Measurements from ENCODE around the gene SNCB.

SNCB gene

DNA sequence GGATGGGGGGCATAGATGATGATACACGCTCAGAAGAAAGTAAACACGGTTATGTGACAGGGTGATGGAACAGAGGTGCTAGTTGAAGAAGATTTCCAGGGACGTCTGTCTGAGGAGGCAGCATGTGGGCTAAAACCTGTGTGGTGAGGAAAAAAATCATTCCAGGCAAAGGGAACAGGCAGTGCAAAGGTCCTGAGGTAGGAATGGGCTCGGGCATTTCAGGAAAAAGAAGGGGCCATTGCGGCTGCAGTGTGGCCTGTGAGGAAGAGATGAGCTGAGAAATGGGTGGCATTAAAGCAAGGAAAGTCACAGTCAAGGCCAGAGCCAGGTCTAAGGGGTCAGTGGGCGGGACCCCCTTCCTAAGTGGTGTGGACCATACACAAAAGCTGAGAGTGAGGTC, 35.2 kb upstream of the SNCB start:
- TF ChIP-seq, protein P1, sequence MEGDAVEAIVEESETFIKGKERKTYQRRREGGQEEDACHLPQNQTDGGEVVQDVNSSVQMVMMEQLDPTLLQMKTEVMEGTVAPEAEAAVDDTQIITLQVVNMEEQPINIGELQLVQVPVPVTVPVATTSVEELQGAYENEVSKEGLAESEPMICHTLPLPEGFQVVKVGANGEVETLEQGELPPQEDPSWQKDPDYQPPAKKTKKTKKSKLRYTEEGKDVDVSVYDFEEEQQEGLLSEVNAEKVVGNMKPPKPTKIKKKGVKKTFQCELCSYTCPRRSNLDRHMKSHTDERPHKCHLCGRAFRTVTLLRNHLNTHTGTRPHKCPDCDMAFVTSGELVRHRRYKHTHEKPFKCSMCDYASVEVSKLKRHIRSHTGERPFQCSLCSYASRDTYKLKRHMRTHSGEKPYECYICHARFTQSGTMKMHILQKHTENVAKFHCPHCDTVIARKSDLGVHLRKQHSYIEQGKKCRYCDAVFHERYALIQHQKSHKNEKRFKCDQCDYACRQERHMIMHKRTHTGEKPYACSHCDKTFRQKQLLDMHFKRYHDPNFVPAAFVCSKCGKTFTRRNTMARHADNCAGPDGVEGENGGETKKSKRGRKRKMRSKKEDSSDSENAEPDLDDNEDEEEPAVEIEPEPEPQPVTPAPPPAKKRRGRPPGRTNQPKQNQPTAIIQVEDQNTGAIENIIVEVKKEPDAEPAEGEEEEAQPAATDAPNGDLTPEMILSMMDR (IDR thresholded peaks at IDR 0.05; ENCODE audit: insufficient read depth, low read depth, low read length, missing control alignments): no peak
- no peak for DNase-seq (ENCODE audit: low read depth)
- no peak overlapping the region for H3K4me3 ChIP-seq (ENCODE audit: low read depth, low read length)

DNA sequence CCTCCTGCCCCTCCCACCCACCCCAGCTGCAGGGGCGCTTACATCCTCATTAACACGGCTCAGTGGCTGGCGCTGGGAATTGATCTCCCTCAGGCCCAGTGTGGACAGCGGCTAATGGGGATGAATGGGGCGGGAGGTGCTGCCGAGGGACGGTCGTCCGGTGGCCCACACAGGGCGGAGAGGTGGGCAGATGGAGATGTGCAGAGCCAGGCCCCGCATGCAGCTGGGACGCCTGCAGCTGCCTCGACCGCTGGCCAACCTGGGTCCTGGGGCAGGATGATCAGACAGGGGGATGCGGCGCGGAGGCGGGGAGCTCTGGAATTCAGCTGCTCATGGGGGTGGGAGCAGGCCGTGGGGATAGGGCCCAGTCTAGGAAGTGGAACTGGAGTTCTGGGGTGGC, 34.6 kb upstream of the SNCB start:
- DNase-seq (ENCODE audit: low read depth): no peak
- TF ChIP-seq, protein P1 (IDR thresholded peaks at IDR 0.05; ENCODE audit: insufficient read depth, low read depth, low read length, missing control alignments): no peak
- no peak overlapping the region for H3K4me3 ChIP-seq (ENCODE audit: low read depth, low read length)

DNA sequence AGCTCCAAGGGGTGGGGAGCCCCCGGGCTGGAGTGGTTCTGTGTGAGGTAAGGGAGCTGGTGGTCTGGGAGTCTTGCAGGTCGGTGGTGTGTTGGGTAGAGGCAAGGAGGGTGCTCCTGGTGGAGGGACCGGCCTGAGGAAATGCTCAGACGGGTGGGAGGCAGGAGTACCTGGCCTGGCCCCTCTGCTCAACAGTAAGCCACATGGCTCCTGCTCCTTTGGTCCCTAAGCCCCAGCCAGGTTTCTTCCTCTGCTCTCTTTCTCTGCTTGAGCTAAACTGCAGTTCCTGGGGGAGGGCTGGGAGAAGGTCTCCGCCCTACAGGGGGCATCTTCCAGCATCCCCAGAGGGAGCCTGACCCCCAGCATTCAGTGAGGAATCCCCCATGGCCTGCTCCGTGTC, 34.1 kb upstream of the SNCB start:
- TF ChIP-seq, protein P1 (IDR thresholded peaks at IDR 0.05; ENCODE audit: insufficient read depth, low read depth, low read length, missing control alignments): no peak
- H3K4me3 ChIP-seq (ENCODE audit: low read depth, low read length): no peak overlapping the region
- DNase-seq (ENCODE audit: low read depth): no peak

DNA sequence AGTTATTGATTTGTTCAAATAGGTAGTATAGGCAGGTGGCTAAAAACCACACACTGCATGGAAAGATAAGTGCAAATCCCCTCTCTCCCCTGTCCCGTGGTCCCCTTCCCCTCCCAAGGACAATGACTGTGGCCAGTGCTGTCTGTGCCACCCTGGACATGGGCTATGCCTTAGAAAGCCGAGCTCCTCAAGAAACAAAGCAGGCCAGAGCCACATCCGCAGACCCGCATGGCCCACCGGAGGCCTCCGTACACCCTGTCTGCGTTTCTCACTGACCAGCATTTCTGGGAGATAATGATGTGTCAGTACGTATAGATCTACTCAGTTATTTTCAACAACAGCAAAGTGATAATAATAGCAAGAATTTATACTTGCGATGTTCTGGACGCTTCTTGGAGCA, 33.2 kb upstream of the SNCB start:
- no peak overlapping the region for H3K4me3 ChIP-seq (ENCODE audit: low read depth, low read length)
- DNase-seq (ENCODE audit: low read depth): no peak
- TF ChIP-seq, protein P1 (IDR thresholded peaks at IDR 0.05; ENCODE audit: insufficient read depth, low read depth, low read length, missing control alignments): no peak

DNA sequence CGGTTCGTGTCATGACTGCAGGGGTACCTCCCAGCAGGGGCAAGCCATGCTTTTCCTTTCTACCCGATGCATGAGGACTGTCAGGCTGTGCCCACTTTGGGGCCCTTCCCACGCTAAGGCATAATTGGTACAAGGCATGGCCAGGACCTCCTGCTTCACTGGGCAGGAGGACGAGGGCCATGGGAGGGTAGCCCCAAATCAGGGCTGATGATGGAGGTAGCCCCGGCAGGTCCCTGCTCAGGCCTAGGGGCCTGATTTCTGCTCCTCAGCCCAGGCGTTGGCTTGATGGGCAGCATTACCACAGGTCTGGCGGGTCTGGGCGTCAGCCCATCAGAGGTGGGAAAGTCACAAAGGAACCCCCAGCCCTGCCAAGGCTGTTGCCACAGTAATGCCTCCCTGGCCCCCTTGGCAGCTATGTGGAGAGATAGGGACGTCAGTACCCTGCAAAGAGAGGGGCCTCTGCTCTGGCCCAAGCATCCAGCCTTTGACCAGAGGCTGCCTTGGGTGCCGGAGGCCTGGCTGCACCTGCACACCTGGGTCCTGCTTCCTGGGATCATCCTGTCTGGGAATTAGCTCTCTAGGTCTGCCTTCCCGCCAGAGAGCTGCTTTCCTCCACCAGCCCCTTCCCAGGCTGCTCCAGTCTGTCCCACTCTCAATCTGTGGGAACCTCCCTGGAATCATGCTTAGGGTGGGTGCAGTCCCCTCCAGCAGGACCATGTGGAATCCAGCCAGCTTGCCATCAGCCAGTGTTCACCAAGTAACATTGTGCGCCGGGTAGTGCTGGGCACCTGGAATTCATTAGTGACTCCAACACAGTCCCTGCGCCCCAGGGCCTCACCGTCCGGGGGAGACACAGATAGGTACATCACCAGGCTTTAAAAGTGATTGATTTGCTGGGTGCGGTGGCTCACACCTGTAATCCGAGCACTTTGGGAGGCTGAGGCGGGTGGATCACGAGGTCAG, 32.3 kb upstream of the SNCB start:
- DNase-seq (ENCODE audit: low read depth): no peak
- no peak overlapping the region for H3K4me3 ChIP-seq (ENCODE audit: low read depth, low read length)
- TF ChIP-seq, protein P1 (IDR thresholded peaks at IDR 0.05; ENCODE audit: insufficient read depth, low read depth, low read length, missing control alignments): no peak

DNA sequence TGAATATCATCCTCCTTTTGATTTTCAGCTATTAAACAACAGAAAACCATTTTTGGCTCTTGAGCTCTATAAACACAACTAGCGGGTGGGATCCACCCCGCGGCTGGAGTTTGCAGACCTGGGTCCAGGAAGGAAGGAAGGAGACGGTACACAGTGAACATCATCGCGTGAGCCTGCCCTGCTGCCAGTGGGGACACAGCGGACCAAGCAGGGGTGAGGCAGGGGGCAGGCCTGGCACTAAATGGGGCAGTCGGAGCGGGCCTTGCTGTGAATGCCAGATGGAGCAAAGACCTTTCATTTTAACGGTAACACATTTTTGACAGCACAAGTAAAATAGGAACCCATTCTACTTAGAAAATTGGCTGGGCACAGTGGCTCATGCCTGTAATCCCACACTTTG, 31.3 kb upstream of the SNCB start:
- DNase-seq (ENCODE audit: low read depth): no peak
- TF ChIP-seq, protein P1 (IDR thresholded peaks at IDR 0.05; ENCODE audit: insufficient read depth, low read depth, low read length, missing control alignments): no peak

More for the DNA sequence above, 31.3 kb upstream of the SNCB start:
- no peak overlapping the region for H3K4me3 ChIP-seq (ENCODE audit: low read depth, low read length)

All from GM12865 (cell line).